ENCODE measurements around the gene SELENOO. TPM values are rescaled to one million over a fixed set of nuclear protein-coding genes. Genes with fewer than 3 reads are reported as not detected.

SELENOO gene
- total RNA-seq, 6 experiments from 2014 or later, result 51.1 to 67.8 (median 59.2) TPM

DNA sequence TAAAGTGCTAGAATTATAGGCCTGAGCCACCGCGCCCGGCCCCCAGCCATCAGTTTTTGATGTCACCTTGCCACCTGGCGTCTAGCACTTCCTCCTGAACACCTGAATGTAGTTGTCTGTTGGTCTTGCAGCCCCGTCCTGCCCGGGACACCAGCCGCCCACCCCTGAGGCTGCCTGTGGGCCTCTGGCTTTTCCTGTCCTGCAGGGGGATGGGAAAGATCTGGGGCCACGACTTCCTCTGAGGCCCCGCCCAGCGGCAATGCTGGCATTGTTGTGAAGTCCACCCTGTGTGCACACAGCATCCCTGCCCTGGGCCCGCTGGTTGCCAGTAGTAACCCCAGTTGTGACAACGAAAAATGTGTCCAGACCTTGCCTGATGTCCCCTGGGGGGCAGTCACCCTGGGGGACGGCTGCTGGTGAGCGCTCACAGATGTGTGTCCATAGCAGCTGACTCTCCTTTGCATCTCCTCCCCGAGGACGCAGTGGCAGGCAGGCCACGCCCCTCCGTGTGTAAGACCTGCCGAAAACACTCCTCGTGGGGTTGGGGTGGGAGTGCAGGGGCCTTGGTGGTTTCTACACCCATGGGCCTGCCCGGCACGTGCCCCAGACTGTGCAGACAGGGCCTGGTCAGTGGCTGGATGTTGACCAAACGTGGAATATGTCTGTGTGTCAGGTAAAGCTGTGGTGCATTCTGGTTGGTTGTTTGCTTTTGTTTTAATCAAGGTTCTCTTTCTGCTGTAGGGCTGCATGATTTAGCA is 6.8 kb downstream of the SELENOO start:
- intact Hi-C loops (cut with DNase I), result loop anchor here in 1 of 2 donors (5.0 kb wide), 1 partner anchor 55 kb away; no protein-coding TSS in a partner anchor
- H3K4me1 ChIP-seq, result peaks cover 0 to 58% (median 19%) of the 10 kb centered on the region in 4 donors
- H3K4me3 ChIP-seq, result no peak overlapping the region
- H3K27ac ChIP-seq, result peak overlapping the region in 2 of 3 donors; percentile 95 to 98
- 40% methylated on average over 2 of the region's 23 CpGs for WGBS (ENCODE audit: insufficient coverage, low coverage, low lambda C conversion rate, missing lambda C conversion rate)
- no peaks in the 10 kb centered on the region for H3K9me3 ChIP-seq
- H3K27me3 ChIP-seq, result no peaks in the 10 kb centered on the region
- ATAC-seq, result no peak
- DNase-seq, result peak in 2 of 3 donors; percentile 38 to 55
- no peak for TF ChIP-seq CTCF (IDR thresholded peaks at IDR 0.05)
- TF ChIP-seq POLR2A (IDR thresholded peaks at IDR 0.05), result no peak
- peaks cover 6 to 48% (median 24%) of the 10 kb centered on the region in 4 donors for H3K36me3 ChIP-seq

DNA sequence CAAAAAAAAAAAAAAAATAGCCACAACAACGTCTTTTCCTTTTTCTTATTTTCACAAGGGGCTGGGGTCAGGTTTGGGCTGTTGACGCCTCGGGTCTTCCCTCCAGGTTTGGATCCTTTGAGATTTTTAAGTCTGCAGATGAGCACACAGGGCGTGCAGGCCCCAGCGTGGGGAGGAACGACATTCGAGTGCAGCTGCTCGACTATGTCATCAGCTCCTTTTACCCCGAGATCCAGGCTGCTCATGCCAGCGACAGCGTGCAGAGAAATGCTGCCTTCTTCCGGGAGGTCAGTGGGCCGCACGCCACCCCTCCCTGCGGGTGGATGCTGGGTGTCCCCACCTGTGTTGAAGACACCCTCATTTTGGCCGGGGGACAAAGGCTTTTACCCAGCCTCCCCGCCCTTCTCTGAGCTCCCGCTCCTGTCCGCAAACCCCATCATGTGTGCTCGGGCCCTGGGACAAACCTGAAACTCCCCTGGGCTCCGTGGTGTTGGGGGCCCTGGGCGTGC is 7.7 kb downstream of the SELENOO start:
- DNase-seq (no peak), ATAC-seq (no peak)
- Histone ChIP-seq H3K27me3 (no peaks in the 10 kb centered on the region), H3K36me3 (peaks cover 6 to 57% (median 30%) of the 10 kb centered on the region in 4 donors), H3K4me3 (no peak overlapping the region), H3K9me3 (no peaks in the 10 kb centered on the region), H3K27ac (no peak overlapping the region), H3K4me1 (peaks cover 0 to 48% (median 15%) of the 10 kb centered on the region in 4 donors)
- intact Hi-C loops (cut with DNase I), result loop anchor here in 1 of 2 donors (5.0 kb wide), 1 partner anchor 56 kb away; no protein-coding TSS in a partner anchor
- 72% methylated on average over 14 of the region's 22 CpGs for WGBS (ENCODE audit: insufficient coverage, low coverage, low lambda C conversion rate, missing lambda C conversion rate)
- no peak for TF ChIP-seq POLR2A (IDR thresholded peaks at IDR 0.05)
- TF ChIP-seq CTCF (IDR thresholded peaks at IDR 0.05), result no peak

DNA sequence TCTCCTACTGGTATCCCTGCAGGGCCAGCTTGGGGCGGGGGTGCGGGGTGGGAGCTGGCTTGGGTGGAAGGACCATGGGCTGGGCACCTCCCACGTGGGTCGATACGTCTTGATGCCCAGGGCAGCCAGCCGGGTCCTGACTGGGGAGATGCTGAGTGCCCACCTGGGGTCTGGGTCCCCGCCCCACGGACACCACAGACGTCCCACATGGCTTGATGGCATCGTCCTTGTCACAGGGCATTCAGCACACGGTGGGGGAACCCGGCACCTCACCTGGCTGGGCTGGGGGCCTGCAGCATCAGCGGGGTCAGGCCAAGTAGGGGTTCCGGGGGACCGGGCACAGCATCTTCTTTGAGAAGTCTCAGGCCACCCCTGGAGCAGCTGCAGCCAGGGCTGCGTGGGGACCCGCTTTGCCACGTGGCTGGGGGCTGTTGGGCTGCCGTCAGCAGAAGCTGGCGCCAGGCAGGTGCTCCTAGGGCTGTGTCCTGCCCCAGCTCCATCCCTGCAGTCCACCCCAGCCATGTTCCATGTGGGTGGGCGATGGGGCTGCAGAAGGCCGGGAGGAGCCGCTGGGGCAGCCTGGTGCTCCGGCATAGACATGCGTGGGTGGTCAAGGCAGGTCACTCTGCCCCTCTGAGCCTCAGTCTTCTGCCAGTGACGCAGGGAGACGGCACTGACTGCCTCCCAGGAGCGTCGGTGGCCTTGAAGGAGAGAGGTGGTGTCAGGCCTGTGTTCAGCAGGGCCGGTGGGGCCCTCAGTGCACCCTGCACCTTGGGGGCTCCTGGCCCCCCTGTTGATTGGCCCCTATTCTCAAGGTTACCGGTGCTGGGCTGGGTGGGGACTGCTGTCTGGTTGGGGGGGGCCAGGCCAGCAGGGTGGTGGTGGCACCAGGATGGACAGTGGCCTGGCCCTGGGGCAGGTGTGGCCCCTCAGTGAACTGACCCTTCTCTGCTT is 8.4 kb downstream of the SELENOO start:
- H3K4me1 ChIP-seq, result peaks cover 0 to 41% (median 12%) of the 10 kb centered on the region in 4 donors
- H3K4me3 ChIP-seq, result no peak overlapping the region
- H3K9me3 ChIP-seq, result no peaks in the 10 kb centered on the region
- no peaks in the 10 kb centered on the region for H3K27me3 ChIP-seq
- H3K27ac ChIP-seq, result peak overlapping the region in 1 of 3 donors; percentile 13
- peaks cover 6 to 64% (median 30%) of the 10 kb centered on the region in 4 donors for H3K36me3 ChIP-seq
- DNase-seq, result peak in 2 of 3 donors; percentile 21 to 59
- TF ChIP-seq POLR2A (IDR thresholded peaks at IDR 0.05) (no peak), CTCF (IDR thresholded peaks at IDR 0.05) (no peak)
- WGBS (ENCODE audit: insufficient coverage, low coverage, low lambda C conversion rate, missing lambda C conversion rate), result 48% methylated on average over 6 of the region's 31 CpGs
- no peak for ATAC-seq
- intact Hi-C loops (cut with DNase I), result loop anchor here in 1 of 2 donors (5.0 kb wide), 1 partner anchor 57 kb away; no protein-coding TSS in a partner anchor

GRCh38 chr22:50209893-50210292 is 9.1 kb downstream of the SELENOO start:
- peaks cover 0 to 35% (median 12%) of the 10 kb centered on the region in 4 donors for H3K4me1 ChIP-seq
- DNase-seq, result peak; percentile 46 to 63 (median 58)
- peak overlapping the region in 1 of 3 donors; percentile 13 for H3K27ac ChIP-seq
- ATAC-seq, result peak in 1 of 4 donors; percentile 12
- WGBS (ENCODE audit: insufficient coverage, low coverage, low lambda C conversion rate, missing lambda C conversion rate), result 7% methylated on average over 6 of the region's 20 CpGs
- no peak overlapping the region for H3K4me3 ChIP-seq
- TF ChIP-seq POLR2A (IDR thresholded peaks at IDR 0.05), result no peak
- peak; percentile 72 to 83 (median 82) for TF ChIP-seq CTCF (IDR thresholded peaks at IDR 0.05)
- H3K9me3 ChIP-seq, result no peaks in the 10 kb centered on the region
- H3K27me3 ChIP-seq, result no peaks in the 10 kb centered on the region
- peaks cover 6 to 70% (median 33%) of the 10 kb centered on the region in 4 donors for H3K36me3 ChIP-seq
- intact Hi-C loops (cut with DNase I), result loop anchor here (5.0 kb wide), 2 partner anchors 58 to 63 kb away; no protein-coding TSS in a partner anchor

All from right lobe of liver (tissue), 6 donors.